ENCODE results near the gene FPR2.
"Not testable (repeated sequence)": the region's sequence is repeated elsewhere in the genome, so short reads cannot be mapped to it uniquely, and the experiment has no call there.

The FPR2 gene, protein sequence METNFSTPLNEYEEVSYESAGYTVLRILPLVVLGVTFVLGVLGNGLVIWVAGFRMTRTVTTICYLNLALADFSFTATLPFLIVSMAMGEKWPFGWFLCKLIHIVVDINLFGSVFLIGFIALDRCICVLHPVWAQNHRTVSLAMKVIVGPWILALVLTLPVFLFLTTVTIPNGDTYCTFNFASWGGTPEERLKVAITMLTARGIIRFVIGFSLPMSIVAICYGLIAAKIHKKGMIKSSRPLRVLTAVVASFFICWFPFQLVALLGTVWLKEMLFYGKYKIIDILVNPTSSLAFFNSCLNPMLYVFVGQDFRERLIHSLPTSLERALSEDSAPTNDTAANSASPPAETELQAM

DNA sequence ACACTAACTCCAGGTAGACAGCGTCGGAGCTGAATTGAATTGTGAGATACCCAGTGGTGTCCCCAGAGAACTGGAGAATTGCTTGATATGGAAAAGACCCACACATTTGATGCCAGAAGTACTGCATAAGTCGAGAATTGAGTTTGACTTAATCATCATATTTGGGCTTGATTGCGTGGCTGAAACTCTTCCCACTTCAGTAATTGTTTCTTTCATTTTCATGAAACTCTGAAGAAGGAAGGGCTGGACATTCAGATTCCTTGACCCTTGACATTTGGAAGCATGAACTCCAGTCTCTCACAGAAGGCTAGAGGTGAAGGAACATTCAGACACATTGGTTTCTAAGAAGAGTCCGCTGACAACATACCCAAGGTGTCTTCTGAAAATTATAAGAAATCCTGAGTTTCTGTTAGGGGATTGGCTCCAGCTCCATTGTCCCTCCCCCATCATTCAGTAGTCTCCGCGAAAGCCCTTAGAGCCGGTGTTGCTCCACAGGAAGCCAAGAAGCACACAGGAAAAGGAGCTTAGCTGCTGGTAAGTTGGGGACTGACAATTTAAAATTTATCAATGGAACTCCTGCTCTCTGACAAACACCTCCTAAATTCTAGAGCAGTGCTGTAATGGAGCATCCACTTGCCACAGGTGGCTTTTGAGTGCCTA is at the start of gene FPR2:
TSS of gene FPR2 (plus strand) at position 484 of the 660 bp plus-strand sequence. CDS start 7,479 bp downstream, outside the sequence.
- DNase-seq (ENCODE audit: low read depth): no peak

DNA sequence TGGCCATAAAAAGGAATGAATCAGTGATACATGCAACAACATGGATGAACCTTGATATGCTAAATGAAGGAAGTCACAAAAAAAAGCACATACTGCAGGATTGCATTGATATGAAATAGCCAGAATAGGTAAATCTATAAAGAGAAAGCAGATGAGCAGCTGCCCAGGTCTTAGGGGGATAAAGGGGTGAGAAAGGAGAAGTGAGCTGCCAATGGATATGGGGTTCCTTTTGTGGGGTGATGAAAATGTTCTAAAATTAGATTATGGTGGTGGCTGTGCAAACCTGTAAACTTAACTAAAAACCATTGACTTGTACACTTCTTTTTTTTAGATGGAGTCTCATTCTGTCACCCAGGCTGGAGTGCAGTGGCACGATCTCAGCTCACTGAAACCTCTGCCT is 49.3 kb upstream of the FPR2 start:
- no peak for DNase-seq (ENCODE audit: low read depth)

DNA sequence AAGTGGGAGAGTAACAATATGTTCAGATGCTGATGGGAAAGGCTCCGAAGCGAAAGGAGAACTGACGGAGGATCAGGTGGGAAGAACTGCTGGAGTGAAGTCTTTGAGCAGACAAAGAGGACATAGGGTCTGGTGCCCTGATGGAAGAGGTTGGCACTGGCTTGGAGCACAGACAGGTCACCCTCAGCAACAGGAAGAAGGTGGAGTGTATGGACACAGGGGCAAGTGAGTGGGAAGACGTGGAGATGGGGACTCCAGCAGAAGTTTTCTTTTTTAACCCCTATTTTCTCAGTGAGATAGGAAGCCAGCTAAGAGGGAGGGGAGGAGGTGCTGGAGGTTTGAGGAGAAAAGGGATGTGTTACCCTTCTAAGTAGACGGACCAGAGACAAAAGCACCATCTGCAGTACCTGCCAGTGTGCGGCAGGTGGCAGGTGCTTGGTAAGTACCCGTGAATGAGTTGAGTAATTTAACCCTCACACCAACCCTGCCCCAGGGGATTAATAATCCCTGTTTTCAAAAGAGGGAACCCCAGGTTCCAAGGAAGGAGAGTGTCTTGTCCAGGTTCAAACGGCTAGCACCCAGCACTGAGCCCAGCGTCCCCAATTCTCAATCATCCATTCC is 48.4 kb upstream of the FPR2 start:
- no peak for DNase-seq (ENCODE audit: low read depth)

DNA sequence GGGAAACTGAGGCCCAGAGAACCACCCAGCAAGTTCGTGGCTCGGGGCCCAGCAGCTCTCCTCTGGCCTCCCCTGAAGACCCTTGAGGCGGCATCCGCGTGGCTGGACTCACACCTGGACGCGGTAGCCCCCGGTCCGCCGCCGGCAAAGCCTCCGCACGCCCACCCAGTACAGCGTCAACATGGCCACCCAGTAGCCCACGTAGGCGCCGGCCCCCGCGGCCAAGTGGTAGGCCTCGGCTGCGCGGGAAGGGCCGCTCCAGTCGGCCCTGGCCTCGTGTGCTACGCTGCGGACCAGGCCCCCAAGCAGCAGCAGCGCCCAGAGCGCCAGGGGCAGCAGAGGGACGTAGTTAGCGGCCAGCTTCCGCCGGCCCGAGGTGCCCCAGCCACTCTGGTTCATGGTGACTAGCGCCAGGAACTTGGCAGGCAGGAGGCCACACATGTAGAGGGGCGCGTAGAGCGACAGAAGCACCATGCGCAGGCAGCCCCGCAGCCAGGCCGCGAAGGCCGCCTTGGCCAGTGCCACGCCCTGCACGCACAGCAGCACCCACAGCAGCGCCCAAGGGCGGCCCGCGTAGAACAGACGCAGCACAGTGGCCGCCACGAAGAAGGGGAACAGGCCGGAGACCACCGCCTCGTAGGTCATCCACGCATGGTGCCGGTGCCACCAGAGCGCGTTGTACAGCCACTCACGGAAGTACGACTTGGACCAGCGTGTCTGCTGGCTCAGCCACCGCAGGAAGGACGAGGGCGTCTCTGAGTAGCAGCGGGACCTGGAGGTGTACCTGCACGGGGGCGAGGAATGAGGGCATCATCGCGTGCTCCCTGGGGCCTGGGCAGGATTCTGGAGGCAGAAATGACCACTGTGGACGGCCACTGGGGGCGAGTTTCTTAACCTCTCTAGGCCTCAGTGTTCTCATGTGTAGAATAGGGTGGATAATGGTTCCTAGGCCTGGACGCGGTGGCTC is 47.4 kb upstream of the FPR2 start:
- DNase-seq (ENCODE audit: low read depth): no peak

DNA sequence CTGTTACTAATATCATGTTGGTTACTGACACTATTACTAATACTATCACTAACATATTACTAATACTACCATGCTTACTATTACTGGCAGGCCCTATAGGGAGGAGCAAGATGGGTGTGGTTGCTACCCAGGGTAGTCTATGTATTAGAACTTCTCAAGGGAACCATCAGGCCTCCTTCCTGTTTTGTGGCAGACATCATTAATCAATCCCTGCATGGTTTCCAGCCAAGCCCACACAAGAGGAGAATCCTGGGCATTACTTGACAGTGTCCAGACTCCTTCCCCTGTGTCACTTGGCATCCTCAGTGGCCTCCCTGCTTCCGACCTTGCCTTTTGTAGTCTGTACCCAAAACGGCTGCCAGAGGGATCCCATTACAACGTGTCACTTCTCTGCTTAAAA is 46.1 kb upstream of the FPR2 start:
- no peak for DNase-seq (ENCODE audit: low read depth)

DNA sequence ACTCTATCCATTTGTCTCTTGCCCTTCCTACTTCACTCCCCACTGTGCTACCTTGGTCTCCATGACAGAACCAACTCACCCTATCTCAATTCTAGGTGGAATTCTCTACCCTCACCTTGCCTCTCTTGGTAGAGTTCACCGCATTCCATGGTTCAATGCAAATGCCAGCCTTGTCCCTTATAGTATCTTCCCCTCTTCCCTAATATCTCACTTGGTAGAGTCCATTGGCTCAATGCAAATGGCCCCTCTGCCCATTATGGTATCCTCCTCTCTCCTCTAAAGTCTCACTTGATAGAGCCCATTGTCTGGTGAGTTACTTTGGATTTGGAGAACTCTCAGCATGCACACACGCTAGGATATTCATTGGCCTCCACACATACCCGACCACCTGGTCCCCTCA is 45.1 kb upstream of the FPR2 start:
- no peak for DNase-seq (ENCODE audit: low read depth)

DNA sequence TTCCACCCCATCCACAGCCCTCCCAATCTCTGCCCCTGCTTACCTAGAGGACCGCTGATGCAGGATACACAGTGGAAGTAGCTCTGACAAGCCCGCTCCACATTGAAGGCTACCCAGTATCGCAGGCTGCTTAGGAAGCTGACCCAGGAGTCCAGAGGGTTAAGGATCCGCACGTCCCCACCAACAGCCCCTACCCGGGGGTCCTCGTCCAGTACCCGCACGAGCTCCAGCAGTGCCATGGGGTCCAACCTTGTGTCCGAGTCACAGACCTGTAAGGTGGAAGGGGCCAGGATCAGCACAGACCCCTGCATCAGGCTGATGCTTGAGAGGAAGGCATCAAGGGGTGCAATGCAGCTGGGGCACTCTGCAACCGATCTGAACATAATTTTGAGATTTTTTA is 44.1 kb upstream of the FPR2 start:
- DNase-seq (ENCODE audit: low read depth): no peak

DNA sequence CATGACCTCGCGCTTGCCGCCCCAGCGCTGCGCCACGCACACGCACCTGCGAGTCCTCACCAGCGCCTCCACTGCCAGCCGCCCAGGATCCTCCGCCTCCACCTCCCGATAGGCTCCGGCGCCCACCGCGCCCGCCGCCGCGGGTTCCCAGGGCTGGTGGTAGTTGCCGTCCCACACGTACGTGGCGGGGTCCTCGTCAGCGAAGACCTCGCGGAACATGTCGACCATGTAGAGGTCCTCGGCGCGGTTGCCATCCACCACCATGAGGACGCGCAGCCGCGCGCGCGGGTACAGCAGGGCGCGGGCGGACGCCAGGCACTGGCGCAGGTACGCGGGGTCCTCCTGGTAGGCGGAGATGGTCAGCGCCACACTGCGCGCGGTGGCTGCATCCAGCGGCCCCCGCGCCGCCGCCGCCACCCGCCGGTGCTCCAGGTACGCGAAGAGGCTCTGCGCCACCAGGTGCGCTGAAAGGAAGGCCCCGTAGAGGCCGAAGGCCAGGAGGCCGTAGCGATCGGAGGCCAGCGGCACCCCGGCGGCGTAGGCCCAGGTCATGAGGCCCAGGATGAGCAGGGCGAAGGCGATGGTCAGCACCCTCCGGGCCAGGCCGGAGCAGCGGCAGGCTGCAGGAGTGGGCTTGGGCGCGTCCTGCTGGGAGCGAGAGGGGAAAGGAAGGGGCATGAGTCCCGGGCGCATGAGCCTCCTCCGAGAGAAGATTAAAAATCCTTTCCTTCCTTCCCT is 41.6 kb upstream of the FPR2 start:
- no peak for DNase-seq (ENCODE audit: low read depth)

DNA sequence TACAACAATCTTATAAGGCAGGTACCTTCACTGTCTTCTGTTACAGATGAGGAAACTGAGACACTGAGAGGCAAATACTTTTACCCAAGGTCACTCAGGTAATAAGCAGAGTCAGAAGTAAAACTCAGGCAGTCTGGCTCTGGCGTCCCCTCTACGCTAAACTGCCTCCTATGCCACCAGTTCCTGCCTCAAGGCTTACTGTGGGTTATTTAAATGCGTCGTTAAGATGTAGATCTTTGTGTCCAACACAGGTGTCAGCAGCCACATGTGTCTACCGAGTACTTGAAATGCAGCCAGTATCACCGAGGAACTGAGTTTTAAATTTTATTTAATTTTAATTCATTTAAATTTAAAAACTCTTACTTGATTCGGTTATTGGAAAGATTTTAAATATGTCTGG is 39.1 kb upstream of the FPR2 start:
- no peak for DNase-seq (ENCODE audit: low read depth)

DNA sequence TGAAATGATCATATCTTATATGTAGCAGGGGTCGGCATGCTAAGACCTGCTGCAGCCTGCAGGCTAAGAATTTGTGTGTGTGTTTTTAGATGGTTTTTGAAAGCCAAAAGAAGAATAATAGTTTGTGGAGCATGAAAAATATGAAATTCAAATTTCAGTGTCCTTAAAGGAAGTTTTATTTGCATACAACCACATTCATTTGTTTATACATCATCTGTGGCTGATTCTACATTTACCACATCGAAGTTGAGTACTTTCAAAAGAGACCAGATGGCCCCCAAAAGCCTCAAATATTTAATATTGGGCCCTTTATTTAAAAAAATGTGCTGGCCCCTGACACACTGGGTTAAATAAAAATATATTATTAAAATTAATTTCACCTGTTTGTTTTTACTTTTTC is 38.5 kb upstream of the FPR2 start:
- no peak for DNase-seq (ENCODE audit: low read depth)

DNA sequence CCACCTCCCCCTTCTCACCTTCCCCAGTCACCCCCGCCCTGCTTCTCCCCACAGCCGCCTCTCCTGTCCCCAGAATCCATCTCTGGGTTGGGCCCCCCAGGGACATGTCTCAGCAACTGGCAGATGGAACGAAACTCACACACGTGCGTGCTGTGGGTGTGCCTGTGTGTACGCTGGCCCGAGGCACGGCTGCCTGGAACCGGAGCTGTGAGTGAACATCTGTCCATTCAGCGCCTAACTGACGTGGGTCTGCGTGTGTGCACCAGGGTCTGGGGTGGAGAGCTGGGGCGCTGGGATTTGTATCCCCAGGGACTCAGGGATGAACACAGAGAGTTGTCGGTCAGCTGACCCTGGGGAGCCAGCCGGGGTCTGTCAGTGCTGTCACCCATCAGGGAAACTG is 36.4 kb upstream of the FPR2 start:
- DNase-seq (ENCODE audit: low read depth): no peak

DNA sequence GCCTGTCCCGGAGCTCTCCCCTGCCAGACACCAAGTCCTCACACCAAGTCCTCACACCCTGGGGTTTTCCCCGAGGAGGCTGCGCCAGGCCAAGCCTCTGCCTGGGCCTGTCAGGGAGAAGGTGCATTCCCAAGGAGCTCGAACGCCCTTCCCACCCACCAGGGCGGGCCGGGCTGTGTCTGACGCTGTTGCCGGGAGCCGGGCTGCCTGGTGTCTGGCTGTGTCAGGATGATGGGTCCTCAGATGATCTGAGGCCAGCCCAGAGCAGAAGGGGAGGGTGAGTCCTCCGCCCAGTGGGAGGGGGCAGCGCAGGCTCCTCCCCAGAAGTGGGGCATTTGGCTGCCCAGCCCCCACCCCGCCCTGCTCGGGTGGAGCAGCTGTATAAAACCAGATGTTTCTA is 34.9 kb upstream of the FPR2 start:
- DNase-seq (ENCODE audit: low read depth): no peak

DNA sequence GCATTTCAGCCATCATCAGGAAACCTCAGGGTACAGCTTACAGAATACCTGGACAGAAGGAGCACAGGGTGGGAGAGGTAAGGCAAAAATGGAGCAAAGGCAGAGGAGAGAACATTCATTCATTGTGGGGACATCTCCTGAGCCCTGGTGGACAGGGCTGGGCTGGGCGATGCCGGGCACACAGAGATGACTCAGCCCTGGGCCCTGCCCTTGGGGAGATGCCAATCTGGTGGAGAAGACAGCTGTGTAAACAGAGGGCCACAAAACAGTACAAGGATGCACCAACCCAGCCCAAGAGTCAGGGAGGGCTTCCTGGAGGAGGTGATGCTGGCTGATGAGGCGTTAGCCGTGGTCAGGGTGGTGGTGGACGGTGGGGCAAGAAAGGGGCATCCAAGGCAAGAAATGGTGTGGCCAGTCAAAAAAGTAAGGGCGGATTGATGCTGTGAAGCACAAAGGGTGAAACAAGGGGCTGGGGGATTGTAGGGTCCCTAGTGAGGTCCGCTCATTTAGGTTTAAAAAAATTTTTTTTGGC is 33.6 kb upstream of the FPR2 start:
- no peak for DNase-seq (ENCODE audit: low read depth)

DNA sequence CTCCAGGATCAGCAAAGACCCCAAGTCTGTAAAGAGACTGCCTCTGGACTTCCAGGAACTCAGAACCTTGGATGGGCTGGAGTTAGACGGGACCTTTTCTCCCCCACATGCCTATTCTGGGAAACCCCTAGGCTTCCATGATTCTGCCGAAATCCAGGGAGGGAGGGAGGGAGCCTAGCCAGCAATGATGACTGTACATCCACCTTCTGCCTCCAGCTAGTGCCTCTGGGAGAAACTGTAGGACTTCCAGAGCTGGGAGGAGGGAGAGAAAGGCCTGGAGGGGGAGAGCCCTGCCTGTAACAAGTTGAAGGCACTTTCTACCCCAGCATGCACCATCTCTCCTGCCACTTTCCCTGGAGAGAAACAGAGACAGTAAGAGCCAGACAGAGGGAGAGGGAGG is 31.2 kb upstream of the FPR2 start:
- no peak for DNase-seq (ENCODE audit: low read depth)

DNA sequence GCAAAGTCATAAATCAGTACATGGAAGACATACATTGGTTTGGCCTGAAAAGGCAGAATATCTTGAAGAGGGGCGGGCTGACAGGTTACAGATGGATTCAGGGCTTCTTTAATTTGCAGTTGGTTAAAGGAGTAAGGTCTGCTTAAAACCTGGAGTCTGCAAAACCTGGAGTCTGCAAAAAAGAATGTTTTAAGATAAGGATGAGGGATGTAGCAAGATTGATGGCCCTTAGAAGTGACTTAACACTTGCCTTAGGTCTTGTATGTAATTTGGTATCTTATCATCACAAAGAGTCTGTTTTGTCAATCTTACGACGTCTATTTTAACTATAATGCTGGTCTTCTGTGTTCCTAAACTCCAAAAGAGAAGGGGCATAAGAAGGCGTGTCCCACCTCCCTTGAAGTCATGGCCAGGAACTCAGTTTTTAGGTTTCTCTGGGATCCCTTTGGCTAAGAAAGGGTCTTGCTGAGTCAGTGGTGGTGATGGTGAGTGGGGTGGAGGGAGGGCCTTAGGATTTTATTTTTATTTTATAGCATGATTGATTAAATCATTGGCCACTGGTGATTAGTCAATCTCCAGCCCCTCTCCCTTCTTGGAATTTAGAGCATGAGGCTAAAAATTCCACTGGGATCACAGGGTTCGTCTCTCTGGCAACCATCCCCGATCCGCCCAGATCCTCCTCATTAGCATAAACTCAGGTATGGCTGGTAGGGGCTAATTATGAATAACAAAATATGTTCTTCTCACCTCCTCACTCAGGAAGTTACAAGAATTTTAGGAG is 27.0 kb upstream of the FPR2 start:
- DNase-seq (ENCODE audit: low read depth): no peak

DNA sequence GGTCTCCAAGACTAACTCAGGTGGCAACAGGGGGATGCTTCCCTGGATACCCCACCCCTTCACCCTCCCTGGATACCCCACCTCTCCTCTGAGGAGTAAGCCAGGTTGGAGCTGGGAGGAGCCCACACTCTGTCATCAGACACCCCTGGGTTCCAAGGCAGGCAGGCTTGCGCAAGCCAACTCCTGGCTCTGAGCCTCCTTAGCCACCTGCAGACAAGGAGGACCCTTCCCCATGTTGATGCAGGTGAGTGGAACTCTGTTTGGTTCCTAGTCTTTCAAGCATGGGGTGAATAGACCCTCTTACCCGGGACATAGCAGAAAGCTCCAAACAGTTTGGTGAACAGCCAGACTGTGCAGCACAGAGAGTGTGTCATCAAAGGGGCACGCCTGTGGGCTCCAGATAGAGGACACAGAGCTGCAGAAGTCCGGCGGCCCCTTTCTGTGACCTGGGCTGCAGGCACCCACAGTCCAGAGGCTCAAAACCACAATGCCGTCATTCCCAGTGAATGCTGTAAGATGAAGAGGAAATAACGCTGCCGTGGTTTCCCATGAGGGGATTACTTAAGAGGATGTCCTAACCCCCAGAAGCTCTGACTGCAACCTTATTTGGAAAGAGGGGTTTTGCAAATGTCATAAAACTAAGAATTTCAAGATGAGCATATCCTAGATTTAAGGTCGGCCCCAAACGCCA is 25.1 kb upstream of the FPR2 start:
- no peak for DNase-seq (ENCODE audit: low read depth)

DNA sequence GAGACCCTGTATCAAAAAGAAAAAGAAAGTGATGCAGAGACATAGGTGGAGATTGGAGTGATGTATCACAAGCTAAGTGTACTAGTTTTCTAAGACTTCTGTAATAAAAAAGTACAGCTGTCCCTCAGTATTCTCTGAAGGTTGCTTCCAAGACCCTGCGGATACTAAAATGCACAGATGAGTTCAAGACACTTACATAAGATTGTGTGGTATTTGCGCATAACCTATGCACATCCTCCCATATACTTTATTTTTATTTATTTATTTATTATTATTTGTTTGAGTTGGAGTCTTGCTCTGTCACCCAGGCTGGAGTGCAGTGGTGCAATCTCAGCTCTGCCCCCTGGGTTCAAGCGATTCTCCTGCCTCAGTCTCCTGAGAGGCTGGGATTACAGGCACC is 23.6 kb upstream of the FPR2 start:
- no peak for DNase-seq (ENCODE audit: low read depth)

DNA sequence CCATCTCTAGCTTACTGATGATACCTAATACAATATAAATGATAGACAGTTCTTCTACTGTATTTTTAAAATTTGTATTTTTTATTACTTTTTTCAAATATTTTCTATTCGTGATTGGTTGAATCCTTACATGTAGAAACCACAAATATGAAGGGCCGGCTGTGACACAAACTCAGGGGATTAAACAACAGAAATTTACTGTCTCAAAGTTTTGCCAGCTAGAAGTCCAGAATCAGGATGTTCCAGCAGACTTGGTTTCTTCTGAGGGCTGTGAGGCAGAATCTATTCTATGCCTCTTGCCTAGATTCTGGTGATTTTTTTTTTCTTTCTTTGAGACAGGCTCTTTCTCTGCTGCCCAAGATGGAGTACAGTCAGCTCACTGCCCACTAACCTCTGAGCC is 23.1 kb upstream of the FPR2 start:
- DNase-seq (ENCODE audit: low read depth): no peak

DNA sequence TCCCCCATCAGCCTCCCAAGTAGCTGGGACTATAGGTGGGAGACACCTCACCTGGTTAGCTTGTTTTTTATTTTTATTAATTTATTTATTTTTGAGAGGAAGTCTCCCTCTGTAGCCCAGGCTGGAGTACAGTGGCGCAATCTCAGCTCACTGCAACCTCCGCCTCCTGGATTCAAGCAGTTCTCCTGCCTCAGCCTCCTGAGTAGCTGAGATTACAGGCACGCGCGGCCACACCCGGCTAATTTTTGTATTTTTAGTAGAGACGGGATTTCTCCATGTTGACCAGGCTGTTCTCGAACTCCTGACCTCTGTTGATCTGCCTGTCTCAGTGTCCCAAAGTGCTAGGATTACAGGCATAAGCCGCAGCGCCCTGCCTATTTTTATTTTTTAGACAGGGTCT is 22.5 kb upstream of the FPR2 start:
- not testable (repeated sequence) for DNase-seq (ENCODE audit: low read depth)

Measured in stimulated activated CD8-positive, alpha-beta memory T cell treated with anti-CD3 and anti-CD28 coated beads, Interleukin-4, amount 100 ng/mL, for 24 hours (primary cell).